Colon (tissue), 2 donors: Measurements from ENCODE around the gene SLC34A3.

Experiments used
- FAIRE-seq: peaks from 2 replicates; lab custom pipeline; 2012; peaks lifted over from hg19 to GRCh38; lab: Jason Lieb, UNC
- donor health status: control.
- donor health status: control.

SLC34A3 gene

DNA sequence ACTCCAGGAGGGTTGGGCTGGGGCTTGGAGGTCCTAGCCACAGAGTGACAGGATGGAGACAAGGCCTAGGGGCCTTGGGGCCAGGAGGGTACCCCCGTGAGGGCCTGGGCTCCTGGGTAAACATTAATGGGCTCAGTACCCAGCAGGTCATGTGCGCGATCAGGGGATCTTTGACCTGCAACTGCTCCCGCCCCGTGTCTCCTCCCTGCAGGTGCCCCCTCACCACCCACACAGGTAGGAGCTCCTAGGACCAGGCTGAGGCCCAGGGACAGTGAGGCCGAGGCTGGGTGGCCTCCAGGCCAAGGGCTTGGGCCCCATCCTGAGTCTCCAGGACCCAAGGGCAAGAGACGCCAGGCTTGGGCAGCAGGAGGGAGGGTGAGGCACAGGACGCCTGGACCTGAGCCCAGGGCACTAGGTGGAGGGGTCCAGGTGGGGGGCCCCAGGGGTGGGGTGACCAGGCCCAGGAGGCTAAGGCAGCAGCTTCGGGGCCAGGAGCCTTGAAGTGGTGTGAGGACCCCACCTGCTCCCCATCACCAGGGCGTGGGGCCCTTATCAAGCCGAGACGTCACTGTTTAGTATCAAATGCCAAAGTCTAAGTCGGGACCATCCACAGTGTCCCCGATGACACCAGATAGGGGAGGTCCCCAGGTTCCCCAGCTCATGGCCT is at the start of gene SLC34A3:
SLC34A3 (plus strand) TSS at position 197 of the 667 bp plus-strand sequence. CDS start 802 bp downstream, outside the sequence.
- no peak for FAIRE-seq

DNA sequence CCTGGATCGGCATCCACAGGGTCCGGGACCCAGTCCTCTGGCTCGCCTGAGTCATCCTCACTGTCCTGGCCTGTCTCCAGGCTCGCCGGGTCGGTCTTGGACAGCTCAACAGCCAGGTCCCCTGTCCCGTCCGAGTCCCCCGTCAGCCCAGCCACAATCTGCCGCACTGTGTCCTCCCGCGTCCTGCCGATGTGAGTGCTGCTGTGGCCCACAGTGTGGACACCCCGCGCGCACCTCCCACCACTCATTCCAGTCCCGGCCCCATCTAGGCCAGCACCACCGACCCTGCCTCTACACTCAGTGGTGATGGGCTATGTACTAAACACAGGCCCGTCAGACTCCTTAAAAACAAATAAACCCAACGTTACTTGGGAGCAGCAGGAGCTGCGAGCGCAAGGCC is 49.0 kb upstream of the SLC34A3 start:
- FAIRE-seq, result no peak

DNA sequence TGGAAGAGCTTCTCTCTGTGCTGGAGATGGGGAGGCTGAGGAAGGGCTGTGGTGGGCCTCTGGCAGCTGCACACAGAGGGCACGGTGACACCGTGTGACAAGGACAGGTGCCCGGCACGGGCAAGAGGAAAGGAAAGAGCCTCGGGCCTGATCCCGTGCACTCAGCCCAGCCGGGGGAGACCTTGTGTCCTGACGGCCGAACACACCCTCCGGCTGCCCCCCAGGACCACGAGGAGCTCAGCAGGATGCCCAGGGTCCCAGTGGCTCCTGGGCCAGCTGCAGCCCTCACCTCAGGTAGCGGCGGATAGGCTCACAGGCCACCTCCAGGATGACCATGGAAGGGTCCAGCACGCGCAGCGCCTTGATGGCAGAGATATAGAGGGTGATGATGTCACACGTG is 47.9 kb upstream of the SLC34A3 start:
- FAIRE-seq, result no peak

DNA sequence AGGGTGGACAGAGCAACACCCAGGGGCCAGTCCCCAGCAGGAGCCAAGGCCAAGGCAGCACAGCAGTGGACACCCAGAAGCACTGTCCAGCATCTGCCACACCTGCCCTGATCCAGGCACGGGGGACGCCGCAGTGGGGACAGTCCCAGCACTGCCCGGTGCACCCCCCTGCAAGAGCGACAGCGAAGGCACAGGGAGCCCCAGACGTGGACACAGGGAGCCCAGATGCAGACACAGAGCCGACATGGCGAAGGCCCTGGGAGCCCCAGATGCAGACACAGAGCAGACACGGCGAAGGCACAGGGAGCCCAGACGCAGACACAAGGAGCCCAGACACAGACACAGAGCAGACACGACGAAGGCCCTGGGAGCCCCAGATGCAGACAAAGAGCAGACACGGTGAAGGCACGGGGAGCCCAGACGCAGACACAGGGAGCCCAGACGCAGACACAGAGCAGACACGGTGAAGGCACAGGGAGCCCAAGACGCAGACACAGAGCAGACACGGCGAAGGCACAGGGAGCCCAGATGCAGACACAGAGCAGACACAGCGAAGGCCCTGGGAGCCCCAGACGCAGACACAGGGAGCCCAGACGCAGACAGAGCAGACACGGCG is 46.6 kb upstream of the SLC34A3 start:
- no peak for FAIRE-seq

DNA sequence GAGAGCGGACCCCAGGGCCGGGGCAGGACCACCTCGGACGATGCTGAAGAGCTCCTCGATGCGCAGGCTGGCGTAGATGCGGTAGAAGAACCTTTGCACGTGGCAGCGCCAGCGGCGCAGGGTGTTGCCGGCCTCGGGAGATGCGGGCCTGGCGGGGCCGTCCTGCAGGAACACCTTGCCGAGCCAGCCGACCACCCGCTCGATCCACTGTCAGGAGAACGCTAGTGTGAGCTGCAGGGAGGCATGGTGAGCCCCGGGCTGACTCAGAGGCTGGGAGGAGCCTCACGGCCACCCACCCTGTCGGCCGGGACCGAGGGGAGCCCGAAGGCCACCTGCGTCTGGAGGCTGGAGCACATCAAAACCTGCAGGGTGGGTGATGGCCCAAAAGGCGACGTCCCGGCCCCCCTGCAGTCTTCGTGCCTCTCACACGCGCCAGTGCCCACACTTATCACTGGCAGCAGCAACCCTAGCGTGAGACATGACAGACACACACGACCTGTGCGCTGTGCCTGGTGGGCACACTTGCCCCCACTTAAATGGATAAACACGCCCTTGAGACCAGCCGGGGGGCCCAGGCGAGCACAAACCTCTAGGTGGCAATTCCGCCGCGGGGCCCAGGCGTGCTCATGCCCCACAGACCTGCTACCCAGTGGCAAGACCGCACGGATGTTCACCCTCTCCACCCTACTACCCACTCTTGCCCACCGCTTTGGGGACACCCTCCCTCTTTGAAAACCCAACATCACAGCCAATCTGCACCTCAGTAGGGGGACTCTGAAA is 45.6 kb upstream of the SLC34A3 start:
- no peak for FAIRE-seq

DNA sequence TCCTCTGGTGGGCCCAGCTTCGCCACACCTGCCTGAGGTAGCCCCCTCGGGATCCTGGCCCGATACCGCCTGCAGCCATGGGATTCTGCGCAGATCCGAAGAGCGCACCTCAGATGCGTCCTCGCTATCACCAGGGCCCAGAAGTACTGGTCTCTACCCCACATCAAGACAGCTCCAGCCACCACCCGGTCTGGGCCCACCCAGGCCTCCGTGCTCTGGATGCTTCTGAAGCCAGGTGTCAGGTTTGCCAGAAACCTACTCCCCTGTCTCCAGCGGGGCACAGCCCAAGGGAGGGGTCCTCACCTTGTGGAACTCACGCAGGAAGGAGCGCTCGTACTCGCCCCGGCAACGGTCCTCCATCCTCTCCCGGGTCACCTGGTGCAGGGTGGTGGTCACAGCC is 44.8 kb upstream of the SLC34A3 start:
- FAIRE-seq, result no peak

DNA sequence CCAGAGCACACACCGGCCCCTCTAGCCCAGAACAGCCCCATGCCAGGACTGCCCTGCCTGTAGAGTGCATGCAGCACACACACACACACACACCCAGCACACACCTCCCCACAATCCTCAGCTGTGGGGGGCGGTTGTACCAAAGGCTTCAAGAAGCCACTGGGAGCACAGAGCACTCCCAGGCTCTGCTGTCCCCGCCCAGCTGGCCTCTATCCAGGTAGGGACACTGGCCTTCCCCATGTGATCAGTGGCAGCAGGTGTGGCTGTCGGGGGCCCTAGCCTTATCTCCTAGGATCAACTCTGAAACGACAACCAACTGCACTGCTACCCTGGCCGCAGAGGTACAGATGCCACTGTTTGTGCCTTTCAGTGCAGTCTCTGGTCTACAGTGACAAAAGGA is 44.3 kb upstream of the SLC34A3 start:
- FAIRE-seq, result no peak

DNA sequence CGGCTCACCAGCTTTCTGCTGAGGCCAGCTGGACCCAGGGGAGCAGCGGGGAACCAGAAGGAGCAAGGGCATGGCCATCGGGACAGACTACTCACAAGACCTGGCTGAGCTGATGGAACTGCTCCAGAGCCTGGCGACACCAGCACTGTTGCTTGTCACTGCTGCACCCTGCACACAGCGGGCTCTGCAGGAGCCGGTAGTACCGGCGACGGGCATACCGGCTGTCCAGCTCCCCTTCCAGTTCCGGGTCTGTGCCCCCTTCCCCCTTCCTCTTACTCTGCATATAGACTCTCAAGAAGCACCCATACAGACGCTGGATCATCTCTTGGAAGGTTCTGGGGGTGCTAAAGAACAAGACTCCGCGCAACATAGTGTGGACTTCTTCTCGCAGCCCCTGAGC is 43.3 kb upstream of the SLC34A3 start:
- no peak for FAIRE-seq

DNA sequence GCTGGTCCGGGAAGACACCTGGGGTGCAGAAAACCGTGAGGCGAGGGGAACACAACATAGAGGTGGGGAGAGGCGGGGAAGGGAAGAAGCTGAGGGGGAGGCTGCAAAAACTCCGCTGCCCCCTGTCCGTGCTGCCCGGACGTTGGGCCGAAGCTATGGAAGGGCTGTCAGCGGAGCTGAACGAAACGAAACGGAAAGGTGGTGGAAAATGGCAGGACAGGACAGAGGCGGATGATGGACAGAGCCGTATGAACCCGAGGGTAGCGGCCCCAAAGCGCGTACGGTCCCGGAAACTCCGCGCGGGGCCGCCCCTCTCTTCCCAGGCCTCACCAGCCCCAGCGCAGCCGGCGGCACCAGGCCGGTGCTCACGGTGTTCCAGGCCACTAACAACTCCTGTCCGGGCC is 42.6 kb upstream of the SLC34A3 start:
- FAIRE-seq, result no peak

DNA sequence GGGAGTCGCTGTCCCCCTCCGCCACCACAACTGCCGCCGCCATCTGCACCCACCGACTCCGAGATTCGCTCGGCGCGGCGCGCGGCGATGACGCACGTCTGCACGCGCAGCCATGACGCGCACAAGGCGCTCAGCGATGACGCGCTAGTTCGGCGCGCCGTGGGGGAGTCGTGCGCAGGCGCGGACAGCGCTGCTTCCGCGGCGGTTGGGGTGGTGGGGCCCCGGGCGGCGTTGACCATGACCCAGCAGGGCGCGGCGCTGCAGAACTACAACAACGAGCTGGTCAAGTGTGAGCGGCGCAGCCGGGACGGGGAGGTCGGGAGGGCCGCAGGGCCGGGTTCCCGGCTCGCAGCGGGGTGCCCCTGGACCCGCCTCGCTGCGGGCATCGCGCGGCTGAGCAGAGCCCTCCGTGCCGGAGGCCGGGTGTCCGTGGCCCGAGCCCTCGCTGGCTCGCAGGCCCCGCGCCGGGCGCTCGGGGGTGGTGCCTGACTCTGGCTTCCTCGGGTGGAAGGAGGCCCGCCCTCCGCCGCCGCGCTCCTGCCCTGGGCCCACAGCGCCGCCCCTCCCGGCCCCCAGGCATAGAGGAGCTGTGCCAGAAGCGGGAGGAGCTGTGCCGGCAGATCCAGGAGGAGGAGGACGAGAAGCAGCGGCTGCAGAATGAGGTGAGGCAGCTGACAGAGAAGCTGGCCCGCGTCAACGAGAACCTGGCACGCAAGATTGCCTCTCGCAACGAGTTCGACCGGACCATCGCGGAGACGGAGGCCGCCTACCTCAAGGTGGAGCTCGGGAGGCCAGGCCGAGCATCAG is 42.0 kb upstream of the SLC34A3 start, which contains the start of the genes ANAPC2 and SSNA1:
ANAPC2 (minus strand) TSS at position 71 of the 807 bp plus-strand sequence; CDS start at position 43, 28 bp downstream.
SSNA1 (plus strand) TSS at position 187 of the 807 bp plus-strand sequence; CDS start at position 238, 51 bp downstream.
- no peak for FAIRE-seq

DNA sequence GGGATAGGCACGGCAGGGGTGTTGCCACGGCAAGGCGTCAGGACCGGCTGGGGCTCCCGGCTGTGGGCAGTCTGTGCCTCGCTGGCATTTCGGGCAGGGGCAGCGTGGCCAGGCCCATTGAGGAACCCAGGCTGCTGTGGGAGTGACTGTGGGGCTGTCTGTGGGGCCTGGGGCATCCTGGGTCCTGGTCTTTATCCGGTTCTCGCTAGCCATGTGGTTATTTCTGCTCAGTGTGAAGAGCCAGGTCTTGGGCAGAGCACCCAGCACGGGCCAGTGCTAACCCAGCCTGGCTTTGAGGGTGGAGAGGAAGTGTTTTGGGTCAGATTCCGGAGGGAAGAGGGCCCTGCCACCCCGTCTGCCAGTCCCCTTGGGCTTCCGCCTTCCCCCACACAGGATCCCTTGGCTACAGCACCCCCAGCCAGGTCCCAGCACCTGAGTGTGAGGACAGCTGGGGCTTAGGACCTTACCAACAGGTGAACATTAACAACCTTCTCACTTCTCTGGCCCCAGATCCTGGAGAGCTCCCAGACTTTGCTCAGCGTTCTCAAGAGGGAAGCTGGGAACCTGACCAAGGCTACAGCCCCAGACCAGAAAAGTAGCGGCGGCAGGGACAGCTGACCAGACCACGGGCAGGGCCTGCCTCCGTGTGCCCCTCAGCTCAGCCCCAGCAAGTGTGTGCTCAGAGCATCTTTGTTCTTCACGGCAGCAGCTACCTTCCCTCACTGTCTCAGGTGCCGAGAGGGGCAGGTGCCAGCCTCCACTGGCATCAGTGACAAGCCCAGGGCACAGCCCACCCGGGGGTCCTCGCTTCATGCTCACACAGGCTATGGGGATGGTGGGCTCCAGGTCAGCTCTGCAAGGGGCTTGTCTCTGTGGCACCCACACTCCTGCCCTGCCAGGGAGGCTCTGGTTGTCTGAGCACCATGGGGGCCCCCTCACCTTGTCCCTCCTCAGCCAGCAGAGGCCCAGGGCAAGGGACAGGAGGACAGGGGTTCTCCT is 41.1 kb upstream of the SLC34A3 start:
- no peak for FAIRE-seq

DNA sequence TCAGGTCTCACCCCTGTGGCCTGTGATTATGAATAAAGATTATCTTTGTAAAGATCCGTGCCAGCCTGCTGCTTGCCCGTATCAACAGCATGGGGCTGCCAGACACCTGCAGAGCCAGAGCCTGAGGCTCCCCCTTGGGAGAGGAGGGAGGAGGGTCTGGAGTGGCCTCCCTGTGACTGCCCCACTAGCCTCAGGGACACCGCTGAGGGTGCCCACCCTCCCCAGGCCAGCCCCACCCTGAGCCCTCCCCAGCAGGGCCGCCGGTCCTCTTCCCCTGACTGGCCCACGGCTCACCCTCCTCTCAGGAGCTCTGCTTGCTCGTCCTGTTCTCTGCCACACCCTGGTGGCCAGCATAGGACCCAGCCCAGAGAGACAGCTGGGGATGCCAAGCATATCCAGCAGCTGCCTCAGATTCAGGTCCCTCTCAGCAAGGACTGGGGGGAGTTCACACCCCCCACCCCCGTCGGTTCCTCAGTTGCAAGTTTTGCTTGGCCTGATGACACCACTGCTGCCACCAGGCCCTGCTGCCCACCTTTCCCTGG is 40.3 kb upstream of the SLC34A3 start:
- FAIRE-seq, result no peak

DNA sequence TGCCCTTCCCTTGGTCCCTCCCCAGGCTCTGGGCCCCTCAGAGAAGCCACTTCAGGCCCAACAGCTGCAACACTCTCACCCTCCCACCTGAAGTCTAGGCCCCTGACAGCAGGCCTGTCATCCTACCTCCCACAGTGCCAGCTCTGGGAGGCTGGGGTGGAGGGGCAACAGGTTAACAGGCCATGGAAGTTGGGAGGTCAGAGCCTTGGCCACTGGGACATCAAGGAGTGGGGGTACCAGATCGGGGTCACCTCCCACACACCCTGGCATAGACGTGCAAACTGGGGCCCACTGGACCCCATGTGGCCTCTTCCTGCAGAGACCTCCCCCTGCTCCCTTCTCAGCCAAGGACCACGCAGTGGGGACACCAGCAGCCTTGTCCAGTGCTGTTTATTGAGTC is 39.5 kb upstream of the SLC34A3 start:
- no peak for FAIRE-seq

DNA sequence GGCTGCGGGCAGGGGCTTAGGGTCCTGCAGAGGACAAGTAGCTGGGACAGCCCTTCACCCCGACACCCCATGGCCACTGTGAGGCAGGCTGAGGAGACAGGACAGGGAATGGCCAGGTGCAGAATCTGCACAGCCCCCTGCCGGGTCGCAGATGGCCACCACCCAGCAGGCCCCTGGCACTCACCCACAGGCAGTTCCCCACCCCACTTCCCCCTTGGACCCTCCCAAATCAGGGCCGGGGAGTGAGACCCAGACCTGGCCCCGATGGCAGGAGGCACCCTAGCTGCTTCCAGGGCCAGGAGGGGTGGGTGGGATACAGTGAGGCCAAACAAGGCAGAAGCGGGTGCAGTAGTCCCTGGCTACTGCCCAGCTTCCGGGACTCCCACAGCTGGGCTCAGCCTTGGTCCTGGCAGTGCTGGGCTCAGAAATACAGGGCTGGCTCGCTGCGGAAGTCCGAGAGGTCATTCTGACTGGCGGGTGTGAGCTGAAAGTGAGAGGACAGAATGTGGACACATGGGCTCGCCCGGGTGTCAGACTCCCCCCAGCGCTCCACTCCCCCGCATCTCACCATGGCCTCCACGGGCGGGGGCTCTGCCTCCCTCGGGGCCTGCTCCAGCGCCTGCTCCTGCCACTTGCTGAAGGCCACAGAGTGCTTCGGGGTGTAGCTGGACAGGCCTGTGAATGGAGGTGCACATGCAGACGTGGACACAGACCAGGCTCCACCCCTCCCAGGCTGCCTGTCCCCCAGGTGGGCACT is 38.8 kb upstream of the SLC34A3 start:
- no peak for FAIRE-seq

DNA sequence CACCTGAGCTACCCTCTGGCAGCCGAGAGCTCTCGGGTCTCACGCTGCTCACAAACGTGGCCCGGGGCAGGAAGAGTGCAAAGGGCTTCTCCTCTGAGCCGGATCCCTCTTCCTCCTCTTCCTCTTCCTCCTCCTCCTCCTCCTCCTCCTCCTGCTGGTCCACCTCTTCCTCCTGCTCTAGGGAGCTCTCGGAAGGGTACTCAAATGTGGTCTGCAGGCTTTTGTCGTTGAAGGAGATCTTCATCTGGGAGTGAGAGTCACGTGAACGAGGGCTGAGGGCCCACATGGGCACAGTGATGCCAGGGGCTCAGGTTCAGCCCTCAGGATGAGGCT is 38.3 kb upstream of the SLC34A3 start:
- FAIRE-seq, result no peak

DNA sequence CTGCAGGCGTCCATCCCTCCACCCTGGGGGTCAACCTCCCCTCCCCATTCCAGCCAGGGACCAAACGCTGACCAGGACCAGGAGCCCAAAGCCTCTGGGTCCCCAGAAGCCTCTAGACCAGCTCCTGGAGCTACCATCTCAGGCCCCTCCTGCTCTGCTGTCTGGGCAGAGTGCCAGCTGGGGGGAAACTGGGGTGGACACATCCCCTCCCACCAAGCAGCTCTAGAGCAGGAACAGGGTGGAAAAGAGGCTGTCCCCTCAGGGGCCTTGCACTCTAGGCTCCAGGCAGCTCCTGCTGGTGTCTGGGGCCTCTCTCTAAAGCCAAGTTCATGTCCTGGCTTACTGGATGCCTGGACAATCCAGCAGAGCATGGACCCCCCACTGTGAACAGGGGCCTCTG is 37.8 kb upstream of the SLC34A3 start:
- no peak for FAIRE-seq

DNA sequence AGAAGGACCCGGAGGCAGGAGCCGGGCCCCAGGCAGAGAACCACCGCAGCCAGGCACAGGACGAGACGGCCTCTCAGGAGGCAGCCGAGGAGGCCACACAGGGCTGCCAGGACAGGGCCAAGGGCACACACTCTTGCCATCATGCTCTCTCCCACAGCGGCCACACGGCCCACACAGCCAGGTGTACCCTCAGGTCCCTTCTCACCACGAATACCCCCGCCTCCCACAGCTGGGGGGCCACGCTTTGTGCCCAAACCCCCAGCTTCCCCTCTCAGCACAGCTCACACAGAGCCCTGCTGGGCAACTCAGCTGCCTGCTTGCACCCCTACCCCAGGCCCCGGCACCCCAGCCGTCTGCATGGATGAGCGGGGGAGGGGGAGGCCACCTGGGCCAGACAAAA is 36.9 kb upstream of the SLC34A3 start:
- FAIRE-seq, result no peak

DNA sequence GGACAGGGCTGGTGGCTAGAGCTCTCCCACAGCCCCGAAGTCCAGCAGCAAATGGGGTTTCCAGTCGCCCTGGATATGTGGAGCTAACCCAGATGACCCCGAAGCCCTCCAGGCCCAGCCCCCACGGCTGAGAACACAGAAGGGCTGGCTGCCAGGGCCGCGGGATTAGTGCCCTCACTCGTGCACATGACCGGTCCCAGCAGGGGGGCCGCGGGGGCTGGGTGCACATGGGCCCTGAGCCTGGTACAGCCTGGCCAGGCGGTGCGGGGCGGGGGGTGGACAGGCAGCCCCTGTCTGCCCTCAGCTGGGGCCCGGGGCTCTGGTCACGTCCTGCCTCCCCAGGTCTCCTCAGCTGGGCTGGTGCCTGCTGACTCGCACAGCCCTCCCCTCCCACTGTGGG is 36.3 kb upstream of the SLC34A3 start:
- FAIRE-seq, result no peak

DNA sequence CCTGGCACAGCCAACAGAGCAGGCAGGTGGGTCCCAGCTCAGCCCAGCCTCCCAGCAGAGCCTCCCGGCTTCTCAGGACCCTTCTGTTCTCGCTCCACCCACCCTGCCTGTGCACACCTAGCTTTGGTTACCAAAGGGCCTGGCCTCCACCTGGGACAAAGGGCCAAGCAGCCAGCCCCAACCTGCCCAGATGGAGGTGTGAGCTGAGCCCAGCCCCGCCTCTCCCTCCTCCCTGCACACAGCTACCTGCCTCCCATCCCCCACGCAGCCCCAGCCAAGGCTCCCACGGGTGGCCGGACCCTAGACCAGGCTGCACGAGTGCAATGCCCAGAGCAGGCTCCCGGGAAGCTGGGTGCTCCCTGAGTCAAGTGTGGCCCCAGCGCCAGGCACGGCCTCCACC is 35.8 kb upstream of the SLC34A3 start:
- no peak for FAIRE-seq
